Caco-2 (cell line): Measurements from ENCODE around the gene STAT1. TPM values are rescaled to one million over a fixed set of nuclear protein-coding genes. Genes with fewer than 3 reads are reported as not detected.
A peak's percentile ranks its signal among the peaks of the same experiment; 100 is the strongest.

Experiments used
- BruUV-seq: library from RNA; stranded (reverse); fragments of 400-500 nt; replicated peaks from 2 replicates; lab custom pipeline; 2021; lab: Mats Ljungman, UMichigan
- CTCF ChIA-PET: fragments of 300-600 bp; sonication (Branson Sonifier 250); formaldehyde crosslinking; loops from one replicate; lab custom pipeline; 2022; ENCODE audit warnings: antibody characterized with exemption; lab: Charles Lee
- POLR2A ChIA-PET: fragments of 300-600 bp; sonication (Branson Sonifier 250); formaldehyde crosslinking; loops from one replicate; lab custom pipeline; 2022; ENCODE audit warnings: antibody characterized with exemption; lab: Charles Lee
- DNase-seq, 2 experiments: peaks; one replicate each; pipeline versions ENCODE4 v3.0.0 to v3.0.0-alpha.2; 2020 to 2022
- H3K27me3 ChIP-seq: replicated peaks from 2 replicates; pipeline ENCODE4 v1.6.0; 2011; ENCODE audit warnings: low read length; ENCODE audit not compliant: control insufficient read depth, insufficient read depth
- H3K36me3 ChIP-seq: 2 replicates; pipeline ENCODE4 v1.5.1; 2011; ENCODE audit warnings: low read length; ENCODE audit not compliant: control insufficient read depth, insufficient read depth
- H3K4me1 ChIP-seq: fragments of 250-450 bp; sonication (Bioruptor Pico); 2 replicates; pipeline ENCODE4 v1.5.1; 2020; ENCODE audit warnings: mild to moderate bottlenecking
- H3K4me3 ChIP-seq: 2 replicates; pipeline ENCODE4 v1.5.1; 2011; ENCODE audit warnings: low read depth, mild to moderate bottlenecking, control low read depth, low read length
- H3K9me3 ChIP-seq: fragments of 250-450 bp; sonication (Bioruptor Pico); 2 replicates; pipeline ENCODE4 v1.5.1; 2020; ENCODE audit warnings: mild to moderate bottlenecking, moderate library complexity
- H3K27ac Mint-ChIP-seq: one replicate; pipeline ENCODE4 v1.8.0; 2022; ENCODE audit warnings: mixed read lengths; ENCODE audit not compliant: unreplicated experiment
- H3K27me3 Mint-ChIP-seq: one replicate; pipeline ENCODE4 v1.8.0; 2022; ENCODE audit warnings: mixed read lengths; ENCODE audit not compliant: insufficient read depth, unreplicated experiment
- H3K36me3 Mint-ChIP-seq: one replicate; pipeline ENCODE4 v1.8.0; 2022; ENCODE audit warnings: mild to moderate bottlenecking, mixed read lengths; ENCODE audit not compliant: insufficient read depth, unreplicated experiment
- H3K4me1 Mint-ChIP-seq: one replicate; pipeline ENCODE4 v1.8.0; 2022; ENCODE audit warnings: low read depth, mixed read lengths; ENCODE audit not compliant: unreplicated experiment
- H3K4me3 Mint-ChIP-seq: one replicate; pipeline ENCODE4 v1.8.0; 2022; ENCODE audit warnings: mild to moderate bottlenecking, moderate library complexity, mixed read lengths; ENCODE audit not compliant: unreplicated experiment
- H3K9me3 Mint-ChIP-seq: one replicate; pipeline ENCODE4 v1.8.0; 2022; ENCODE audit warnings: mixed read lengths; ENCODE audit not compliant: unreplicated experiment
- CTCF ChIP-seq, 2 experiments: fragments of 200-600 bp in 1 of 2; IDR thresholded peaks; 1 replicate in 1 of 2; 2 replicates in 1 of 2; pipeline versions ENCODE4 v1.5.1 to v1.8.0; 2011 to 2022; ENCODE audit warnings: antibody characterized with exemption in 1 of 2, control low read depth in 1 of 2, inconsistent platforms in 1 of 2, low read depth in 1 of 2, low read length in 1 of 2, mild to moderate bottlenecking in 1 of 2, moderate library complexity in 1 of 2; ENCODE audit not compliant: insufficient read depth in 1 of 2, severe bottlenecking in 1 of 2, unreplicated experiment in 1 of 2
- intact Hi-C: fragments of 100-400 bp; cut with micrococcal nuclease; formaldehyde crosslinking; loops from one replicate; pipeline ENCODE4 v1.10.0; 2022; ENCODE audit not compliant: unreplicated experiment
- total RNA-seq: library from RNA; stranded (reverse); gene quantifications from 2 replicates; pipeline ENCODE4 v1.2.3, GENCODE V29; 2022

STAT1 gene
- total RNA-seq, 1 experiment from 2014 or later, result 126 TPM

DNA sequence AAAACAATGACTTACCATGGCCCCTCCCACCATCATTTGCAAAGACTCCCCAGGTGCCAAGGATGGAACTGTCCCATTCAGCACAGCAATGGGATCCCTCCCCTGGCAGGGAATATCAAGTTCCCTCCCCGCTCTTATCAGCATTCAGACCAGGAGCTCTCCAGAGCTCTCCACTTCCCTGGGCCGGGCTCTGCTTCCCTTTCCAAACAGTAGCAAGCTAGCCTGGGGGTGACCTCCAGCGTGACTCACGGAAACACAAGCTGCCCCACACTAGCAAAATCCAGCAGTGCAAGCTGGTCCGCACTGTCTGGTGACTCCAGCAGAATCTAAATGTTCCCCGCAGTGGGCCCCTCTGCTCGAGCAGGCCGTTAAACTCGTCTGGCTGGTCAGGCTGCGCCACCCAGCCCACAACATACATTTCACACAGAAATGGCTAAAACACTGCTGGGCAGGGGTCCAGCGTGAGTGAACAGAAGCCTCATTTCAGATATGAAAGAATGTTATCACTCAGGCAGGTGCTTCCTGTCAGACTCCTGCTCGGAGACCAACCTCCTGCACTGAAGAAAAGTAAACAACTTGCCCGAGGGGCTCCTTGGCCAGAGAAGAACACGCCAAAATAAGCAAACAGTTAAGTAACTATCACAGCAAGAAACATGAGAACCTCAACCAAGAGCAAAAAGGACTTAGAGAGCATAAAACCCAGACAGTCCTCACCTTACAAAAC lies 33.9 kb downstream of the STAT1 start:
- peaks cover 90% of the 10 kb centered on the region for H3K36me3 Mint-ChIP-seq
- POLR2A ChIA-PET, result interaction anchor here (0.6 kb wide), 1 partner anchor 32 kb away, joined by 3 read pairs; no protein-coding TSS in a partner anchor
- Histone ChIP-seq H3K9me3 (no peaks in the 10 kb centered on the region), H3K27me3 (no peaks in the 10 kb centered on the region), H3K4me1 (peaks cover 11% of the 10 kb centered on the region), H3K36me3 (peaks cover 12% of the 10 kb centered on the region; the same call in 1 of the 2 replicates), H3K4me3 (no peak overlapping the region)
- DNase-seq, result peak; percentile 76 to 83
- CTCF ChIA-PET, result interaction anchor here (0.6 kb wide), 1 partner anchor 20 kb away, joined by 3 read pairs; no protein-coding TSS in a partner anchor
- no peaks in the 10 kb centered on the region for H3K9me3 Mint-ChIP-seq
- BruUV-seq, result no TSS peak
- TF ChIP-seq CTCF (IDR thresholded peaks at IDR 0.05; ENCODE audit: insufficient read depth in 1 of 2, low read depth in 1 of 2, low read length in 1 of 2, severe bottlenecking in 1 of 2, unreplicated experiment in 1 of 2), result no peak
- H3K27me3 Mint-ChIP-seq, result no peaks in the 10 kb centered on the region
- H3K4me3 Mint-ChIP-seq, result peak overlapping the region; percentile 32
- intact Hi-C loops, result loop anchor here (1.0 kb wide), 1 partner anchor 33 kb away; no protein-coding TSS in a partner anchor
- peak overlapping the region; percentile 64 for H3K27ac Mint-ChIP-seq
- H3K4me1 Mint-ChIP-seq, result peaks cover 23% of the 10 kb centered on the region

DNA sequence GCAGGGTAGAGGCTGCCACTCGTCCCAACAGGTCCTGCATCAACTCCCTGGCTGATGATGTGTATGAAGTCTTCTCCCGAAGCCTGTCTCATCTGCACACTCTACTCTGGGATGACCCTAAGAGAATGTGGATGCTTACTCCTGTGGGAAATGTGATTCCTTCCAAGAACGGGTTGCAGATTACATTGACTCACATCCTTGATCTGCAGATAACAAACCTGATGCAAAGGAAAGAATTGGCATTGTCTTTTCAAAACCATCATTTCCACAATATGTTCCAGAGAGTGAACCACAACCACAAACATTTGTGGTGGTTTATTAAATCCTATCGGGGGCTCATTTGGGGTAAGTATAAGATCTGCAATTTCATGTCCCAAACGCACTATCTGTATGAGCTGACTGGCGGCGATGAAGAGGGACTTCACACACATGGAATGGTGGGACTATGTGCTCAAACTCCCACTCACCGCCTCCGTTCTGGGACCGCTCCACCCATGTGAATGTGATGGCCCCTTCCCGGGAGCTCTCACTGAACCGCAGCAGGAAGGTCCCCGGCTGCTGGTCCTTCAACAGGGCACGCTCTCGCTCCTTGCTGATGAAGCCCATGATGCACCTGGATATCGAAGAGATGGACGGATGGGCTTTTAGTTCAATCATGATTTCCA lies 35.5 kb downstream of the STAT1 start:
- Mint-ChIP-seq H3K27ac (no peak overlapping the region), H3K27me3 (no peaks in the 10 kb centered on the region), H3K36me3 (peaks cover 98% of the 10 kb centered on the region), H3K4me3 (no peak overlapping the region), H3K9me3 (no peaks in the 10 kb centered on the region), H3K4me1 (peaks cover 29% of the 10 kb centered on the region)
- TF ChIP-seq CTCF (IDR thresholded peaks at IDR 0.05; ENCODE audit: insufficient read depth in 1 of 2, low read depth in 1 of 2, low read length in 1 of 2, severe bottlenecking in 1 of 2, unreplicated experiment in 1 of 2), result no peak
- Histone ChIP-seq H3K27me3 (no peaks in the 10 kb centered on the region), H3K4me3 (no peak overlapping the region), H3K4me1 (peaks cover 17% of the 10 kb centered on the region), H3K36me3 (peaks cover 10% of the 10 kb centered on the region; the same call in 1 of the 2 replicates), H3K9me3 (no peaks in the 10 kb centered on the region)
- CTCF ChIA-PET, result no interaction called here
- POLR2A ChIA-PET, result no interaction called here
- intact Hi-C loops, result no loop called here
- DNase-seq, result no peak
- no TSS peak for BruUV-seq

- no peak for TF ChIP-seq CTCF (IDR thresholded peaks at IDR 0.05; ENCODE audit: insufficient read depth in 1 of 2, low read depth in 1 of 2, low read length in 1 of 2, severe bottlenecking in 1 of 2, unreplicated experiment in 1 of 2)
- Mint-ChIP-seq H3K9me3 (no peaks in the 10 kb centered on the region), H3K27me3 (no peaks in the 10 kb centered on the region), H3K36me3 (peaks cover 98% of the 10 kb centered on the region), H3K4me1 (peaks cover 30% of the 10 kb centered on the region), H3K4me3 (no peak overlapping the region), H3K27ac (no peak overlapping the region)
- CTCF ChIA-PET, result no interaction called here
- Histone ChIP-seq H3K4me3 (no peak overlapping the region), H3K27me3 (no peaks in the 10 kb centered on the region), H3K9me3 (no peaks in the 10 kb centered on the region), H3K4me1 (peaks cover 17% of the 10 kb centered on the region), H3K36me3 (peaks cover 6% of the 10 kb centered on the region; the same call in 1 of the 2 replicates)
- no peak for DNase-seq
- POLR2A ChIA-PET, result no interaction called here
- no TSS peak for BruUV-seq
- intact Hi-C loops, result no loop called here
Observed at GRCh38 chr2:190977505-190977904, 36.5 kb downstream of the STAT1 start.
